MM.1S (cell line): ENCODE data around the gene PPP2R1B.

Experiments used
- CTCF ChIP-seq: fragments of 300-600 bp; sonication (generic); IDR thresholded peaks from 2 replicates; pipeline ENCODE4 v1.5.1; 2016; ENCODE audit warnings: antibody characterized with exemption, low read length, mixed read lengths
- EZH2 ChIP-seq: fragments of 300-600 bp; sonication (generic); optimal IDR thresholded peaks from 2 replicates; pipeline ENCODE3; 2017; ENCODE audit warnings: low read depth, mild to moderate bottlenecking, antibody characterized with exemption, low read length, mixed read lengths
- EZH2phosphoT487 ChIP-seq: fragments of 300-600 bp; sonication (generic); IDR thresholded peaks from 2 replicates; pipeline ENCODE4 v1.6.1; 2018; ENCODE audit warnings: antibody characterized with exemption, low read length

GRCh38 chr11:111795334-111795985, 29.3 kb upstream of the PPP2R1B start:
- TF ChIP-seq CTCF (no peak), EZH2phosphoT487 (no peak), EZH2 (no peak)
